GM18907 (cell line): ENCODE measurements around the gene FGFR3.
"Not testable (repeated sequence)": the region's sequence is repeated elsewhere in the genome, so short reads cannot be mapped to it uniquely, and the experiment has no call there.

ENCODE experiments used
- ATAC-seq: cut with Tn5 transposase; IDR thresholded peaks from one replicate; pipeline ENCODE4 v1.9.1; 2021; ENCODE audit warnings: mild to moderate bottlenecking, moderate library complexity; ENCODE audit not compliant: unreplicated experiment

Gene FGFR3

GRCh38 chr4:1836650-1837049 is 43.6 kb downstream of the FGFR3 start:
- no peak for ATAC-seq

DNA sequence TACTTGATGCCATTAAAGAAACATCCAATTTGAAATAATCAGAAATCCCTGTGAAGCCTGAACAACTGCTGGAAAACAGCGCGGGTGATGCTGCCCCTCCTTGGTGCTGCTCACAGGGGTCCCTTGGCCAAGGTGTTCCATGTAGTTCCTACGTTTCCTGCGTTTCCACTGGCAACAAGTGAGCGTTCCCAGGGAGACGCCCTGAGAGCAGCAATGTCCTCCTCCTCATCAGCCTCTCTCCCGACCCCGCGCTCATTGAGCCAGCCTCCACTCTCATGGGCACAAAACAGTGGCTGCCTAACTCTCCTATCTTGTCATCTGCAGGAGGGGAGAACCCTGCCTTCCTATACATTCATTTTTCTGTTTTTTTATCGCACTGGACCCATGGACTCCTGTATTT is 44.0 kb downstream of the FGFR3 start:
- ATAC-seq: no peak

GRCh38 chr4:1839282-1839681 is 46.2 kb downstream of the FGFR3 start:
- no peak for ATAC-seq

DNA sequence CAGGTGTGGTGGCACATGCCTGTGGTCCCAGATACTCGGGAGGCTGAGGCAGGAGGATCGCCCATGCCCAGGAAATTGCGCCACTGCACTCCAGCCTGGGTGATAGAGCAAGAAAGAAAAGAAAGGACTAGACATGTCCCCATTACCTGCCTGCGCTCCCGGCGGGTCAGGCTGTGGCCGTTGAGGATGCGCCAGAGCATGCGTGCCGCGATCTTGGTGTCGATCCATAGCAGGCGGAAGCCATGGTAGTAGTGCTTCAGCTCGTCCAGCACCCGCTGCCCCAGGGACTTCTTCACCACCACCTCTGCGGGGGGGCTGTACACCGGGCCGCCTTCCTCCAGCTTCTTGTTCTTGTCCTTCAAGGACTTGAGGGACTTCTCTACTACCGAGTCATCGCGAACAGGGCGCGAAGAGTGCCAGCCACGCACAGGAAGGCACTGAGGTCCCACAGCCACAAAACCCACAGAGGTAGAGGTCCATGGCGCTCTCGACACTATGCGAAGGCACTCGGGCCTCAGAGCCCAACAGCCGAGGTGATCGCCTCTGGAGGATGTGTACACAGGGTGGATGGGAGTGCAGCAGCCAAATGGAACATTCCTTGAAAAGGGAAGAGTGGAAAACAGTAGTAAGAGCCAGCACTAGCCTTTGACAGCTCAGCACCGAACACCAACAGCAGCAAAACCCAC is 48.3 kb downstream of the FGFR3 start:
- ATAC-seq: no peak

DNA sequence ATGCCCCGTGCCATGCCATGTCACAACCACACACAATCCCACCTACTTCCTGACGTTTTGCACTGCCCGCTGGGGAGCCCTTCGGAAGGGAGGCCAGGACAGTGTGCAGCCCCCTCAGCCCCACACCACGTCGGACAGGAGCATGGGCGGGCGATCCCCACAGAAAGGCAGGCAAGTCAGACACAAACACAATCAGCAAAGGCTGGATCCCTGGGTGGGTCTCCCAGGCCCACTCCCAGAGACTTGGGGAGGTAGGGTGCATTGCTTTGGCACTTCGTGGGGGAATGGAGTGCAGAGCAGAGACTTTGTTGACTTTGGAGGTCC is 48.8 kb downstream of the FGFR3 start:
- no peak for ATAC-seq

GRCh38 chr4:1842339-1842895 is 49.3 kb downstream of the FGFR3 start:
- ATAC-seq: no peak

- ATAC-seq: no peak
Observed at GRCh38 chr4:1842993-1843448, 49.9 kb downstream of the FGFR3 start.

- no peak for ATAC-seq
Observed at GRCh38 chr4:1843852-1844251, 50.8 kb downstream of the FGFR3 start.

DNA sequence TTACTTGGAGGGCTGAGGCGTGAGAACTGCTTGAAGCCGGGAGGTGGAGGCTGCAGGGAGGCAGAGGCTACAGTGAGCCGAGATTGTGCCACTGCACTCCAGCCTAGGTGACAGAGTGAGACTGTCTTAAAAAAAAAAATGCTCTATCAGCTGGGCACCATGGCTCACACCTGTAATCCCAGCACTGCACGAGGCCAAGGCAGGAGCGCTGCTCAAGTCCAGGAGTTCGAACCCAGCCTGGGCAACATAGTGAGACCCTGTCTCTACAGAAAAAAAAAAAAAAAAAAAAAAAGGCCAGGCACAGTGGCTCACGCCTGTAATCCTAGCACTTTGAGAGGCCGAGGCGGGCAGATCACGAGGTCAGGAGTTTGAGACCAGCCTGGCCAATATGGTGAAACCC is 51.5 kb downstream of the FGFR3 start:
- ATAC-seq: not testable (repeated sequence)

- no peak for ATAC-seq
Observed at GRCh38 chr4:1846580-1846979, 53.5 kb downstream of the FGFR3 start.

- no peak for ATAC-seq
Observed at GRCh38 chr4:1850276-1850675, 57.2 kb downstream of the FGFR3 start.

DNA sequence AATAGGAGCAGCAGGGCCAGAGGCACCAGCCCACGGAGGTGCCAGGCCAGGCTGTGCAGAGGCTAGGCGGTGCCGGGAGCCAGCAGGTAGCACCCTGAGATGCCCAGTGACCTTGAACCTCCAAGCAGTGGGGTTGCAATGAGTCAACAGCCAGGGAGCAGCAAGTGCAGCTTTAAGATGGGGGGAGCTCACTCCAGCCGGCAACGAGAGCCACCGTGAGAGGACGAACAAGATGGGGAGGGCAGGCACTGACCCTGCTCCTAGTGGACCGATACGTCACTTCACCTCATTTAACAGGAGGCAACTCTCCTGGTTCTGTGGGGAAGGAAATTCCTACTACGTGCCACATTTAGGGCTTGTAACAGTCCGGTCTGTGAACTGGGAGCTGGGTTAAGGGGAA is 58.1 kb downstream of the FGFR3 start:
- no peak for ATAC-seq

- no peak for ATAC-seq
Observed at GRCh38 chr4:1851575-1852410, 58.7 kb downstream of the FGFR3 start.

- ATAC-seq: no peak
Observed at GRCh38 chr4:1852904-1853623, 60.0 kb downstream of the FGFR3 start.

DNA sequence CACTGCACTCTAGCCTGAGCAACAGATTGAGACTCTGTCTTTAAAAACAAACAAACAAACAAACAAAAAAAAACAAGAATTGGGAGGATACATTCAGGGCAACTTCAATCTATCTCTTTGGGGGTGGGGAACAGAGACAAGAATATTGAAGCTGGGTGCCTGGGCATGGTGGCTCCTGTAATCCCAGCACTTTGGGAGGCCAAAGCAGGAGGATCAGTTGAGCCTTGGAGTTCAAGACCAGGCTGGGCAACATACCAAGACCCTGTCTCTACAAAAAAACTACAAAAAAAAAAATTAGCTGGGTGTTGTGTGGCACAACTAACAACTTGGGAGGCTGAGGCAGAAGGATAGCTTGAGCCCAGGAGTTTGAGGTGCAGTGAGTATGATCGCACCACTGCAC is 61.7 kb downstream of the FGFR3 start:
- ATAC-seq: no peak

DNA sequence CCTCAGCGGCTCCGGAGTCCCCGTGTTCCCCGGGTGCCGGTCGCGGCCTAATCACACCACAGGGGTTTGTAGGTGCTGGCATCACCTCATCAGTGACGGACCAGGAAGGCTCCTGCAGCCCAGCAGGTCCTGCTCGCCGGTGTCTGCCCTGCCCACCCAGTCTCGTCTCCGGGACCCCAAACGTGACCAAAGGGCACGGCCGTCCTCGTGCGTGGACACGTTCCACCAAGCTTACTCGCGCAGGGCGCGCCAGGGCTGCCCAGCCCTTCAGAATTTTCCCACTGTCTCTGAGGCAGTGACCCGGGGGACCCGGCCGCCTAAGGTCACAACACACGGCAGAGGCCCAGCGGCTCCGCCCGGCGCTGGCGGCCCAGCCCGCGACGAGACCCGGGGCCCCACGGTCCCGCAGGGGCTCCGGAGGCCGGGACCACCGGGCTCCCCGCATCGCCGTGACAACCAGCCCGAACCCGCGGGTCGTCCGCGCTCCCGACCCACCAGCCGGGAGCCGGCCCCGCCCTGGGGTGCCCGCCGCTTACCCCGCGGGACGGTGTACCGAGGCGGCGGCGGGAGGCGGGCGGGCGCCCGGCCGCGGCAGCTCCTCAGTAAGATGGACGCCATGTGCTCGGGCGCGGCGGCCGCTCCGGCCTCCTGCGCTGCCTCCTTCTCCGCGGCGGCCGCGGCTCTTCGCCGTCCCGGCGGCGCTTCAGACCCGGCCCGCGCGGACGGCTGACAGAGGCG is 62.4 kb downstream of the FGFR3 start:
- peak; percentile 24 for ATAC-seq

DNA sequence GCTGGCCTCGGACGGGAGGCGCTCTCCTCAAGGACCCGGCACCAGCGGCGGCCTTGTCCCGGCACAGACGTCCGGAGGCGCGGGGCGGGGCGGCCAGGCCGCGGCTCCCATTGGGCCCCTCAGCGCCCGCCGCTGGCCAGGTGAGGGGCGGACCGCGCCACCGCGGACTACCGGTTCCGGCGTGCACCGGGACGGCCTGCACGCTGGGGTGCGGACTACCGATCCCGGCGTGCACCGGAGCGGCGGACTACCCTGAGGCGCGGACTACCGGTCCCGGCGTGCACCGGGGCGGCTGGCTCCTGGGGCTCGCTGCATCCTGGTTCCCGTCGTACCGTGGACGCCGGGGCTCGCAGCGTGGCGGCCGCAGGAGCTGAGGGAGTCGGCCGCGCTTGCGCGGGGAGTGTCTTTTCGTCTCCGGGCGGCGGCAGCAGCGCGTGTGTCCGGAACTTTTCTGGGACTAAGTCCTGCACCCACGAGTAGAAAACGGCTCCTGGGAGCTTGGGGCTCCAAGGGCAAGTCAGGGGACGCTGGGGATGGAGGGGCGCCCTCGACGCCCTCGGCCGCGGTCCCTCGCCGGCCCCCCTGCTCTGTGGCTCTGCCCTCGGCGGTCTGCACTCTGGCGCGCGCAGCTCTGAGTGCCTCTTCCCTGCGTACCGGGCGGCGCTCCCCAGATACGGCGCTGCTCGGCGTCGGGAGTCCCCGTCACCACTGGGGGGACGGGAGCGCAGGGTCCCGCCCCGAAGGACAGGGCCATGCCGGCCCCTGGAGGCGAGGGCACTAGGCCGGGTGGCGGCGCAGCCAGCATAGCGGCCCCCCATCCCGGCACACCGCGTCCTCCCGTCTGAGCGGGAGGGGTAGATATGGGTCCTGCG is 63.2 kb downstream of the FGFR3 start, which contains the start of gene LETM1:
LETM1 (minus strand) TSS at position 86 of the 872 bp plus-strand sequence. CDS start 206 bp downstream, outside the sequence.
- ATAC-seq: peak; percentile 90

DNA sequence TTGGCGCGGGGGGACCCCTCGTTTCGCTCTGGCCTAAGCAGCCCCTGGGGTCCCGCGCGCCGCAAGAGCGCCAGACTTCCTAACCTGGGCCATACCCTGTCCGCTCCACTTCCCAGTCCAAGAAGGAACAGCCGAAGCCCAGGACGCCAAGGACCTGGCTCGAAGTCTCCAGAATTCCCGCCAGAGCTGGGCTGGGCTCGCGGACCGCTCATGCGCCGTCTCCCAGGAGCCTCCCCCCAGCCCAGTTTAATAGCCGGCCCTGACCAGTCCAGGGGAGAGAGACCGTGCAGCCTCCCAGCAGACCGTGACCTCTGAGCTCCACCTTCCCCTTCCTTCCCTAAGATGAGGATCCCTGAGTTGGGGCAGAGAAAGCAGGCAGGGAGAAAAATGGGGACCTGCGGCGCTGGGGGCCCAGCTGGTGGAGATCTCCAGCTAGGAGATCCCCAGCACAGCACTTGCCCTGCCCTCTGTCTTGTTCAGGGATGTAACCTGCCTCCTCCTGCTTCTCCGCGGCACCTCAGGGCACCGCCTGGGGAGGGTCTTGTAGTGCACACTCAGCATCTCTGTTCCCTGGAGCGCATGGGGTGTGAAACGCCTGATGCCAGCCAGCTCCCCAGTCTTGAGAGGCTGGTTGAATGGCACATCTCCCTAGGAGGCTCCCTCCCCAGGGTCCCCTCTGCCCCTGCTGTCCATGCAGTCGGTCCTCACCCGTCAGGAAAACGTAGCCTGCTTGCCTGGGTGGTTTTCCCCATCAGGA is 64.0 kb downstream of the FGFR3 start:
- no peak for ATAC-seq

DNA sequence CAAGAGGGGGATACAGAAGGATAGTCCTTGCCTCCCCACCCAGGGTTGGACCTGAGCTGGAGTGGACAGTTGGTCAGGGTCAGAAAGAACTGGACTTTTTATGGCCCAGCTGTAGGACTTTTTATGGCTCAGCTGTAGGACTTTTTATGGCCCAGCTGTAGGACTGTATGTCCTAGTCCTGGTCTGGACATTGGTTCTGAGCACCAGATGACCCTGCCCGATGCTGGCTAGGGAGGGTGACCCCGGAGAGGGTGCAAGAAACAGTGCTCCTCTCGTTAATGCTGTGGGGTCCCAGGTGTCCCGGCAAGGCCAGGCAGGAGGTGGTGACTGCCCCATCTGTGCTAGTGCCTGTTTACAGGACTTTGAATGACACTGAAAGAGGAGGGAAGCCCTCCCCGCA is 64.8 kb downstream of the FGFR3 start:
- ATAC-seq: no peak
